ENCODE results near the gene PCYT2.

DNA sequence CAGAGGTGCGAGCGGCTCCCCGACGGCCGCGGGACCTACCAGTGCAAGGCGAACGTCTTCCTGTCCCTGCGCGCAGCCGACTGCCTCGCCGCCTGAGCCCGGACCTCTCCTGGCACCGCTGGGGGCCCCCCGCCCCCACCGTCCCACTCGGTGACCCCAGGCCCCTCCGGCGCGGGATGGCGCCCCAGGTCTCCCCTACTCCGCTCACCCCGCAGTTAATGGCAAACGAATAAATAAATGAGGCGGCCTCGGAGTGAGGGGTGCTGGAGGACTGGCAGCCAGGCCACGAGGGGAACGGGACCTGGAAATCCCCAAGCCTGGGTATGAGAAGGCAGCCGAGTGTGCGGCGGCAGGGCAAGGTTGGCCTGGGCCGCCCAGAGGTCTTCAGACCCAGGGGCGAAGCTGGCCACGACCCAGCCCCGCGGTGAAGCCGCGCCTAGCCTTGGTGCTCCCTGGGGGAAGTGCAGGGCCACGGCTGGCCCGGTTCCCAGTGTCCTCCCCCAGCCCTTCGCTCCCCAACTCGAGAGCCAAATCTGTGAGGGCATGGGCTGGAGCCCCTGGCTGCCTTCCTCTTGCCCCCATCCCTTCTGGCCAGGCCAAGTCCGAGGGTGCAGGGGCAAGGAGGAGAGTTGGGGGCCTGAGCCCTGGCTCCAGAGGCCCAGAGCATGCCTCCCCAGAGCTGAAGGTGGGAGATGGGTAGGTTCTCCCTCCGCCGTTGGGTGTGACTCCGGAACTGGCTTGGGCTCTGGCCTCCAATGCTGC, 8.4 kb downstream of the PCYT2 start:
- no peak for TF ChIP-seq EZH2 (IDR thresholded peaks at IDR 0.05; ENCODE audit: borderline replicate concordance, low read length)
- TF ChIP-seq, protein P1, sequence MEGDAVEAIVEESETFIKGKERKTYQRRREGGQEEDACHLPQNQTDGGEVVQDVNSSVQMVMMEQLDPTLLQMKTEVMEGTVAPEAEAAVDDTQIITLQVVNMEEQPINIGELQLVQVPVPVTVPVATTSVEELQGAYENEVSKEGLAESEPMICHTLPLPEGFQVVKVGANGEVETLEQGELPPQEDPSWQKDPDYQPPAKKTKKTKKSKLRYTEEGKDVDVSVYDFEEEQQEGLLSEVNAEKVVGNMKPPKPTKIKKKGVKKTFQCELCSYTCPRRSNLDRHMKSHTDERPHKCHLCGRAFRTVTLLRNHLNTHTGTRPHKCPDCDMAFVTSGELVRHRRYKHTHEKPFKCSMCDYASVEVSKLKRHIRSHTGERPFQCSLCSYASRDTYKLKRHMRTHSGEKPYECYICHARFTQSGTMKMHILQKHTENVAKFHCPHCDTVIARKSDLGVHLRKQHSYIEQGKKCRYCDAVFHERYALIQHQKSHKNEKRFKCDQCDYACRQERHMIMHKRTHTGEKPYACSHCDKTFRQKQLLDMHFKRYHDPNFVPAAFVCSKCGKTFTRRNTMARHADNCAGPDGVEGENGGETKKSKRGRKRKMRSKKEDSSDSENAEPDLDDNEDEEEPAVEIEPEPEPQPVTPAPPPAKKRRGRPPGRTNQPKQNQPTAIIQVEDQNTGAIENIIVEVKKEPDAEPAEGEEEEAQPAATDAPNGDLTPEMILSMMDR (conservative IDR thresholded peaks at IDR 0.05 in 1 of 2, IDR thresholded peaks at IDR 0.05 in 1 of 2; ENCODE audit: extremely low read depth in 1 of 2, insufficient read depth in 1 of 2, low read depth in 1 of 2, low read length in 2 of 2) = no peak

All from mammary epithelial cell (primary cell).